ENCODE results near the gene ZDHHC11B.

DNA sequence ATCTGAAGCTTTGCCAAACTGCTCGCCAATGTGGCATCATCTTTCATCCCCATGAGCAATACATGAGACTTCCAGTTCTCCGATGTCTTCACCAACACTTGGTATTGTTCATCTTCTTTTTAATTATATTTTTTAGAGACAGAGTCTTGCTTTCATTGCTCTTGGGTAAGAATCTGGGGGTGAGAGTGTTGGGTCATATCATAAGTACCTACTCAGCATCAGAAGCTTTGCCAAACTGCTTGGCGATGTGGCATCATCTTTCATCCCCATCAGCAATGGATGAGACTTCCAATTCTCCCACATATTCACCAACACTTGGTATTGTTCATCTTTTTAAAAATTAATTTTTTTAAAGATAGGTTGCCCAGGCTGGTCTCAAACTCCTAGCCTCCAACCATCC lies 30.9 kb upstream of the ZDHHC11B start:
- TF ChIP-seq, protein P1, sequence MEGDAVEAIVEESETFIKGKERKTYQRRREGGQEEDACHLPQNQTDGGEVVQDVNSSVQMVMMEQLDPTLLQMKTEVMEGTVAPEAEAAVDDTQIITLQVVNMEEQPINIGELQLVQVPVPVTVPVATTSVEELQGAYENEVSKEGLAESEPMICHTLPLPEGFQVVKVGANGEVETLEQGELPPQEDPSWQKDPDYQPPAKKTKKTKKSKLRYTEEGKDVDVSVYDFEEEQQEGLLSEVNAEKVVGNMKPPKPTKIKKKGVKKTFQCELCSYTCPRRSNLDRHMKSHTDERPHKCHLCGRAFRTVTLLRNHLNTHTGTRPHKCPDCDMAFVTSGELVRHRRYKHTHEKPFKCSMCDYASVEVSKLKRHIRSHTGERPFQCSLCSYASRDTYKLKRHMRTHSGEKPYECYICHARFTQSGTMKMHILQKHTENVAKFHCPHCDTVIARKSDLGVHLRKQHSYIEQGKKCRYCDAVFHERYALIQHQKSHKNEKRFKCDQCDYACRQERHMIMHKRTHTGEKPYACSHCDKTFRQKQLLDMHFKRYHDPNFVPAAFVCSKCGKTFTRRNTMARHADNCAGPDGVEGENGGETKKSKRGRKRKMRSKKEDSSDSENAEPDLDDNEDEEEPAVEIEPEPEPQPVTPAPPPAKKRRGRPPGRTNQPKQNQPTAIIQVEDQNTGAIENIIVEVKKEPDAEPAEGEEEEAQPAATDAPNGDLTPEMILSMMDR (IDR thresholded peaks at IDR 0.05) = no peak
- no peak for TF ChIP-seq POLR2A (IDR thresholded peaks at IDR 0.05)
